Left cardiac atrium (tissue), 4 donors: ENCODE data around the gene EEPD1. TPM values are rescaled to one million over a fixed set of nuclear protein-coding genes. Genes with fewer than 3 reads are reported as not detected.
"Not testable (repeated sequence)": the region's sequence is repeated elsewhere in the genome, so short reads cannot be mapped to it uniquely, and the experiment has no call there.

Experiments
- ATAC-seq, 2 donors: fragments of 200-7000 bp; cut with Tn5 transposase; one replicate each; pipeline ENCODE4 v1.9.1; 2020; ENCODE audit warnings: mild to moderate bottlenecking in 2 of 2, moderate library complexity in 2 of 2
- DNase-seq: peaks from one replicate; pipeline ENCODE4 v3.0.0-alpha.2; 2020
- intact Hi-C, 2 donors: fragments of 100-400 bp; cut with DNase I; formaldehyde crosslinking; loops; one replicate each; pipeline versions ENCODE4 v1.14.1 to v1.15.1; 2022 to 2023
- total RNA-seq, 2 donors: library from RNA; stranded (reverse); fragmentation: NEBNext Ultra II Directional; extraction: Animal tissue kit (Norgen Biotek cat#: 25700); gene quantifications; one replicate each; pipeline ENCODE4 v1.2.1, GENCODE V29; 2021
- donor health status: DM: no; HTN: yes; CAD: no.
- donor health status: DM: no; HTN: yes; CAD: no; lungs with severe emphysema.
- donor health status: DM: yes; HTN: yes; CAD: no.
- donor health status: Dilated cardiomyopathy.

Gene EEPD1
- total RNA-seq, 2 donors from 2014 or later, result 5.2 to 10.8 TPM

DNA sequence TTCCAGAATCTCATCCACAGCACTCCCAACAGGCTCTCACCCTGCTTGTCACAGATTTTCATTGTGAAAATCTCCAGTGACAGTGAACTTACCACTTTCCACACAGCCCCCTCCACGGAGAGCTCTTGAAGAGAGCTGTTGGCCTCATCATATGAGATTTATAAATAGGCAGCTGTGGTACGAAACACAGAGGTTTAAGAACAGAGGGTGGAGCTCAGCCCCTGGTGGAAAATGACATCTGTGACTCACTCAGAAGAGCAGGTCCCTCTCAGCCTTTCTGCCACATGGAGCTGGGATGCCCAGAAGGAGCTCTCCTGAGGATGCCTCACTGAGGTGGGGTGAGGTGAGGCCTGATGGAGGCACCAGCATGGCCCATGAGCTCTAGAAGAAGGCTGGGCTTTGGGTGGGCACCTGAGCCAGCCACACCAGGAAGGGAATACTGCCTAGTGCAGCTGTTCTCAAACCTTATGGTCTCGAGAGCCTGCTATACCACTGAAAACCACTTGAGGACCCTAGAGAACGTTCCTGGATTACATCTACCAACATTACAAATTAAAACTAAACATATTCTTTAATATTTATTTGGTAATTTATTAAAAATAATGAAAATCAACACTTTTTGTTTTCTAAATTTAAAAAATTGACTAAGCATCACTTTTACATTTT, 25.8 kb upstream of the EEPD1 start:
- intact Hi-C loops, result no loop called here
- DNase-seq, result no peak
- peak; percentile 21 to 48 for ATAC-seq

DNA sequence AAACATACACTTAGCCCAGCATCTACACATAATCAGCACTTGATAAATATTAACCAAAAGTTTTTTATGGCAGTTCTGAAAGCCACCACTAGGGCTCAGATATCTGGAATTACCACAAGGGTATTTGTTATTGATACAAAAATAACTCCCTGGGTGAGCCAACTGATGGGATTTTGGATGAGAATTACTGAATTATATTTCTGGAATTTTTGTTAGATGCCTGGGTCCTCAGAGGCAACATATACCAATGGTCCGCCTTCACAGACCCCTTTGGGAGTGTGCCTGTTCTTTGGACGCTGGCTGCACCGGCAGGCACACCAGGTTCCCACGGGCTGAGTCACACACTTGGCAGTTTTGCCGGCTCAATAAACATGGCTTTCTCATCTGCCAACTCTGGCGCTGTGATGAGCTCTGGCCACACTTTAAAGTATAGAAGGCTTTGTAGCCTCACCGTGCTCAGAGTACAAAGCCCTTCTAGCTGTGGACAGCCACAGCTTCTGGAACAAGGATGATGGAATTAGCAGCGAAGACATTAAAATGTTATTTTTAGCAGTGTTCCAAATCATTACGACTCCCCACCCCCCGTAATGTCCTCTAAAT, 24.5 kb upstream of the EEPD1 start:
- intact Hi-C loops, result no loop called here
- DNase-seq, result peak; percentile 88
- peak; percentile 92 to 94 for ATAC-seq

DNA sequence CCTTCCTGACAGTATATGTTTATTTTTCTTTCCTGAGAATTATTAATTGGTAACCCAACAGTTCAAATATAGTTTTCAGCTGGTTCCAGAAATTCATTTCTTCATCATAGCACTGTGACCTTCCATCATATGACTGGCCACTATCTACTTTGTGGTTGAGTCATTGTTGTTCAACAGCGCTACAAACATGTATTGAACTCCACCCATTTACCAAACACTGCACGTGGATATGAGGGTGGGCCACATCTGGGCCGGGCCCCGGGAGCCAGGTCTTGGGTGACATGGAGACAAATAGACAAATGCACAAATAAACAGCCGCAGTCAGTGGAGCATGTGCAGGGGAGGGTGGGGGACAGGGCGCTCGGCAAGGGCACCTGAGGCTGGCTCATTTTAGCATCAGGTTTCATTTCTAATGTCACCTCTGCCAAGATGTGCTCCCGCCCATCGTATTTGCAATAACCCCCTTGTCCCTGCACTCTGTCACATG, 24.0 kb upstream of the EEPD1 start:
- ATAC-seq (peak; percentile 28 to 70), DNase-seq (peak; percentile 31)
- intact Hi-C loops, result no loop called here

DNA sequence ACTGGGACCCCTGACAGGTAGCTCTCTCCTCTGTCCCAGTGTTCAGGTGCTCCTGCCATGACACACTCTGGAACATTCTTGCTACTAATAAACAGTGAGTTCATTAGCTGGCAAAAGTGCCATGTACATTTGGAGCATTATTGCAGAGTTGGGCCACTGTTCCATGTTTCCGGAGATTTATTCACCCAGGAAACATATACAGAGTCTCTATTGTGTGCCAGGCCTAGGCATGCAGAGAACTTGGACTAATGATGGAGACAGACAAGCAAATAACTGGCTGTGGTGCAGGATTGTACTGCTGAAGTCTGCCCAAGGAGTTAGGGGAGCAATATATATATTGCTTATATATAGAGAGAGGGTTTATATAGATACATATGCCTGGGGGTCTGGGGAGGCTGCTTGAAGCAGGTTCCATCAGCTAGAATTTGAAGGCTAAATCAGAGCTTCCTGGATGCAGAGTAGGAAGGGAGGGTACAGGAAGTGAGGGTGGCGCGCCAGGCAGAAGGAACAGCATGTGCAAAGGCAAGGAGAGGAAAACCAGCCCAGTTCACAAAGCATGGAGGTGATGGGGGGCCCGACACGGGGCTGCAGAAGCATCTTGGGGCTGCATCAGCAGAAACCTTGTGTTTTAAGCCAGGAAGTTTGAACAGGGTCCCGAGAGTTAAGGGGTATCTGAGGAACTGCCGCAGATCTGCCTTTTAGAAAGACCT, 22.7 kb upstream of the EEPD1 start:
- no peak for ATAC-seq
- intact Hi-C loops, result no loop called here

DNA sequence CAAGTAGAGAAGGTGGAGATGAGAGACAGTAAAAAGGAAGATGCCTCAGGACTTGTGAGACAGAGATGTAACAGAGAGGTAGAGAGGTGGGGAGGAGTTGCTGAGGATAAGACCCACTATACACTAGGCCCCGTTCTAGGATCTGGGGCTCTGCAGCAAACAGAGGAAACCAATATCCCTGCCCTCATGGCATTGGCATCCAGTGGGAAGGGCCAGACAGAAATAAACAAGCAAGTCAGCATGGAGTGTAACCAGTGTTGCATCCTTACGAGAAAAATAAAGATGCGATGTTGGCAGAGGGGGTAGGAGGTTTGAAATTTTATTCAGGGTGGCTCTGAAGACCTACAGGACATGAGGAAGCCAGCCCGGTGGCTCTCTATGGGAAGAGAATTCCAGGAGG, 22.0 kb upstream of the EEPD1 start:
- DNase-seq (no peak), ATAC-seq (no peak)
- intact Hi-C loops, result no loop called here

More for the DNA sequence above, 22.7 kb upstream of the EEPD1 start:
- DNase-seq, result no peak

DNA sequence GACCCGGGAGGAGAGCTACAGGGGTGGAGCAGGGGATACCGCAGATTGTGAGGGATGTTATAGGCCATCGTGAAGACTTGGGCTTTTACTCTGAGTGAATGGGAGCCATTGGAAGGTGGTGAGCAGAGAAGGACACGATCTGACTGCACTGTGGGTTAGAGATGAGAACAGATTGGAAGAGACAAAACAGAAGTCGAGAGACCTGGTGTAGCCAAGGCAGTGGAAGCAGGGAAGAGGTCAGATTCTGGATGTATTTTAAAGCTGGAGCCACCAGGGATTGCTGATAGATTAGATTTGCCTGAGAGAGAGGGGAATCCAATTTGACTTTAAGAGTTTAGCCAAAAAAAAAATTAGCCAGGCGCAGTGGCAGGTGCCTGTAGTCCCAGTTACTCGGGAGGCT, 21.6 kb upstream of the EEPD1 start:
- intact Hi-C loops, result no loop called here
- DNase-seq (no peak), ATAC-seq (no peak)

DNA sequence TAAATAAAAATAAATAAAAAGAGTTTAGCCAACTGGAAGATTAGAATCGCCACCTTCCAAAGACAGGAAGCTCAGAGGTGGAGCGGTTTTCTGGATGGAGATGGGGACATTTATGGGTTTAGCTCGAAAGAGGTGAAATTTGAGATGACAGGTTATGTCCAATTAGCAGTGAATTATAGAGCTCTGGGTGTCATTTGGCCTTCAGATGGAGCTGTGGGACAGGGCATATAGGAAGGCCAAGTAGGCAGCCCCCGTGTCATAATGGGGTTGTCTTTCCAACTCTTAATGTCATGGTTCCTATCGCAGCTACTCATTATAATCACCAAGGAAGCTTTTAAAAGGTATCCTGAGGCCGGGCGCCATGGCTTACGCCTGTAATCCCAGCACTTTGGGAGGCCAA, 21.0 kb upstream of the EEPD1 start:
- ATAC-seq (no peak), DNase-seq (no peak)
- intact Hi-C loops, result no loop called here

DNA sequence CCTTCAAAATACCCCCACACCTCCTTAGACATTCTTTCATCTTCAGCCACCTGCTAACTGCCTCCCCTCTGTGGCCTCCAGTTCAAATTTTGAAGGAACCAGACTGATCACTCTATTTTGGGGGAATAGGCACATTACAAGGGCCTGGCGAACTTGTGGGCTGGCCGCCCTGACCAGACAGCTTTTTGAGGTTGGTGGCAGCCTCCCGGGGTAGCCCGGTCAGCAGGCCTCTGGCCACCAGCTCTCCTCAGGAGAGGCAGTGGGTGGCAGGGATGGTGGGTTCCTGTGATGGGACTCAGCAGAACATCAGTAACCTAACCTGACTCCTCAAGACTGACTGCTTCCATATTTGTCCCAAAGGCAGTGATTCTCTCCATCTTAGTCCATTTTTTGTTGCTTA, 17.4 kb upstream of the EEPD1 start:
- intact Hi-C loops, result no loop called here
- ATAC-seq (no peak), DNase-seq (no peak)

DNA sequence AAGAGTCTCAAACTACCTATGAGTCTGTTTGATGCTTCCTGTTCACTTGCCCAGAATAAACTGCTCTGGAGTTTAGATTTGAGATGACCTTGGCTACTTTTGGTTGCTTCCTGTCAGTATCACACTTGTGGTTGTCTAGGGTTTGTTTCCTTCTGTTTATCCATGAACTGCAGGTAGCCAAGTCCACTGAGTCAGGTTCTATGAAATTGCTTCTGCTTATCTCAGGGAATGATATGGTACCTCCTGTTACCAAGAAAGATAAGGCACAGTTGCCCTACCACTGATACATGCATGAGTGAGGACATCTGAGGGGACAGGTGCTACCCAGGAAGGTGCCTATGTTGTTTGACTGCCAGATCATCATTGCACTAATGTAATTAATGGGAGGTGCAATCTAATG, 15.8 kb upstream of the EEPD1 start:
- DNase-seq (no peak), ATAC-seq (peak in 1 of 2 donors; percentile 38)
- intact Hi-C loops, result no loop called here

DNA sequence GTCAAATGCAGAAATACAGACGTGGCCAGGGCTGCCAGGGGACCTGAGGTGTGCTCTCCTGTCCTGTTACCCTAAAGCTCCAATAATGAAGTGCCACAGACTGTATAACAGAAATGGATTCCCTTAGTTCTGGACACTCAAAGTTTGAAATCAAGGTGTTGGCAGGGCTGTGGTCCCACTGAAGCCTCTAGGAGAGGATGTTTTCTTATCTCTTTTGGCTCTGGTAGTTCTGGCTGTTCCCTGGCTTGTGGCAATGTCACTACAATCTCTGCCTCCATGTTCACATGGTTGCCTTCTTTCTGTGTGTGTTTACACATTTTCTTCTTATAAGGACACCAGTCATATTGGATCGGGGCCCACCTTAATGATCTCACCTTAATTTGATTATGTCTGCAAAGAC, 15.3 kb upstream of the EEPD1 start:
- no peak for DNase-seq
- intact Hi-C loops, result no loop called here
- ATAC-seq, result peak; percentile 34 to 38

DNA sequence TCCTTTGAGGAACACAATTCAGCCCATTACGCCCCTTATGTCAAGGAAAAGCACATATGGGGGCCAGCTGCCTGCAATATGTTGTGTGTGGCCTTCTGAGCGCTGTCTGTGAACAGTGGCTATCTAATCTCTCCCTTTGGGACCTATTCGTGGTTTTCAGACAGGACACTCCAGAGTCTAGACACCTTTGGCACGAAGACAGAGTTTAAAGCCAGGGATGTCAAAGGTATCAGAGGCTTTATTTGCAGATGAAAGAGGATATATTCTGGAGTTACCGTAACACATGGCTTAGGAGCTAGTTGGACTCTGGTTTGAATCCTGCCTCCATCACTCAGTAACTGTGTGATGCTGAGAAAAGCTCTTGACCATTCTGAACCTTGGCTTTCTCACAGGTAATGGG, 14.8 kb upstream of the EEPD1 start:
- intact Hi-C loops, result no loop called here
- ATAC-seq, result no peak
- DNase-seq, result no peak

DNA sequence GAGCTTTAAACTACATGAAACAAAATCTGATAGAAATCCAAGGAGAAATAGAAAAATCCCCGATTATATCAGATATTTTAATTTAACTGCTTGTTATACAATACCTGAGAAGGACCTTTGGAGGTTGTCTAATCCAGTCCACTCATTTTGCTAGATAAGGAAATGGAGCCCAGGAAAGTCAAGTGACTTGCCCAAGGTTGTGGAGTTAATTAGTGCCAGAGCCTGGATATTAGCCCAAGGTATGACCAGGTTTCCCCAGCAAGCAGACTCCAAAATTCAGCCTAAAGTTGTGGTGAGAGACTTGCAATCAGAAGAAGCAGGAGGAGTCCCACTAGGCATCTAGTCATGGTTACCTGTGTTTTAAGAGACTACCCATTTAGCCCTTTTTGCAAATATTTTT, 11.7 kb upstream of the EEPD1 start:
- no peak for DNase-seq
- intact Hi-C loops, result no loop called here
- ATAC-seq, result no peak

DNA sequence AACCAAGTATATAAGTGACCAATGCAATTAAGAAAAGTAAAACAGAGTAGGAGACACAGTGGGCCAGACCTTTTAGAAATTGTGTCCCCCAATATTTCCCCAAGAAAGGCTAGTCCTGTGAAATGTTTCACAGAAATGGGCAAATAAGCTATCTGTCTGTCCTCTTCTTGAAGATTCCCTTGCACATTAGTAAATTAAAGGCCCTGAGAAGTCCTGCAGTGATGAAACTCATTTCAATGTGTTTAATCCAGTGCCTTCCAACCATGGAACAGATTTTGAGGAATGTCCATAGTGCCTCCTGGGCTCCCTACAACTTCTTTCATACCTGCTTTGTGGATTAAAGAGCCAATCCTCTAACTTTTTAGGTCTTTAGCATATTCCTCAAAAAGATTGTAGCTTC, 11.2 kb upstream of the EEPD1 start:
- DNase-seq (no peak), ATAC-seq (no peak)
- intact Hi-C loops, result no loop called here

DNA sequence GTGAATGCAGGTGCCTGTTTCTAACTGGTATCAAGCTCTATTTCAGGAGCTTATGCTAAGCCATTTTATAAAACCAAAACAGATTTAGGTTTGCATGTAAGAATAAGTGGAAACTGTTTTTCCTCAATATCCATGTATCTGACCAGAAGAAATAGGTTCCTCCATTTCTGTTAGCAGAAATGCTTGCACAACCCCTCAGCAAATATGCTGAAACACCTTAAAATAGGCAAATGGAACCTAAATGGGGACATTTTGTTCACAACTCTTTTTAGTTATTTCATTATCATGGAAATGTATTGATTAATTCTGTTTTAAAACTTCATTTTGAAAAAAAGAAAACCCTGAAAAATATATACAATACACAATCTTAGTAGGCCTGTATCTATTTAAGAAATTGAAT, 8.9 kb upstream of the EEPD1 start:
- intact Hi-C loops, result no loop called here
- ATAC-seq, result no peak

DNA sequence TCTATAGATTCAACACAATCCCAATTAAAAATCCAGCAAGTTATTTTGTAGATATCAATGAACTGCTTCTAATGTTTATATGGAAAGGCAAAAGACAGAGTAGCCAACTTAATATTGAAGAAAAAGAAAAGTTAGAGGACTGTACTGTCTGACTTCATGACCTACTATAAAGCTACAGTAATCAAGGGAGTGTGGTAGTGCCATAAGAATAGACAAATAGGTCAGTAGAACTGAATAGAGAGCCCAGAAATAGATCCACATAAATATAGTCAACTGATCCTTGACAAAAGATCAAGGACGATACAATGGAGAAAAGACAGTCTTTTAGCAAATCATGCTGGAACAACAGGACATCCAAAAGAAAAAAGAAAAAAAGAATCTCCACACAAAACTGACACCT, 7.4 kb upstream of the EEPD1 start:
- DNase-seq (no peak), ATAC-seq (no peak)
- intact Hi-C loops, result no loop called here

More for the DNA sequence above, 8.9 kb upstream of the EEPD1 start:
- DNase-seq, result no peak

DNA sequence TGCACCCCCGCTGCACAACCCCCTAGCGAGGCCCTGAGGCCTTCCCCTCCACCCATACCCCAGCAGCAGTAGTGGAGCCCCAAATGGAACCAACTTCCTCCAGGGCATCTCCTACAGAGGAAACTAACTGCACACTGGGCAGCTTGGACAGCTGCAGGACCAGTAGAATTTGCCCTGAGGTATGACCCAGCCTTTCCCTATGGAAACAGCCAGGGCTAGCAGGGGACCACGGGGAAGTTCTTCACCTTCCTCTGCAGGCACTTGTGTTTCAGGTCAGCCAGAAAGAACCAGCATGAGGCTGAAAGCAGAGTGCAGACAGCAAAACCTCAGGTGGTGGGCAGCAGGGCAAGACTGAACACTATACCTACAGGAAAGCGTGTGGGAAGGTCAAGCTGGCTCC, 5.7 kb upstream of the EEPD1 start:
- intact Hi-C loops, result no loop called here
- DNase-seq, result no peak

DNA sequence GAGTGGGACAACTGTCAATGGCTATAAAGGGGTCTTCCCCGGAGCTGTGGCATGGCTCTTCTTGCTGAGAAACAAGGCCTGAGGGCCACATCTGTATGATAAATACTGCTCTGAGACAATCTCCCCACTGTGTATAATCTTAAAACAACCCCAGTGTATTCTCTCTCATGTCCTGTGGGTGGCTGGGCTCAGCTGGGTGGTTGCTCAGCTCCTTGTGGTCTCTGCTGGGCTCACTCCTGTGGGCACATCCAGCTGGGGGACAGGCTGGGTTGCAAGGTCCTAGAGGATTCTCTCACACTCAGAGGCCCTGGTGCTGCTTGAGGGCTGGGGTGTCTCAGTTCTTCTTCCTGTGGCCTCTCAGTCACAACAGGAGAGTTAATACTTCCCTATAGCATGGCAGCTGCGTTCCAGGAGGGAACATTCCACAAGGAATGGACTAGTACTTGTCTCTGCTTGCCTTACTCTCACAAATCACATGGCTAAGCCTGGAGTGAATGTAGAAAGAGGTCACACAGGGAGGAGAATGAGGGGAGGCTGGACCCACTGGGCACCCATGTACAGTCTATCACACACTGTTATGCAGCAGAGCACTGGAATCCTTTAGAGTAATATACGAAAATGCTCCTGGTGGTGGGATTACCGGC, 4.5 kb upstream of the EEPD1 start:
- intact Hi-C loops, result no loop called here
- DNase-seq, result no peak
- ATAC-seq, result no peak

More for the DNA sequence above, 5.7 kb upstream of the EEPD1 start:
- no peak for ATAC-seq

DNA sequence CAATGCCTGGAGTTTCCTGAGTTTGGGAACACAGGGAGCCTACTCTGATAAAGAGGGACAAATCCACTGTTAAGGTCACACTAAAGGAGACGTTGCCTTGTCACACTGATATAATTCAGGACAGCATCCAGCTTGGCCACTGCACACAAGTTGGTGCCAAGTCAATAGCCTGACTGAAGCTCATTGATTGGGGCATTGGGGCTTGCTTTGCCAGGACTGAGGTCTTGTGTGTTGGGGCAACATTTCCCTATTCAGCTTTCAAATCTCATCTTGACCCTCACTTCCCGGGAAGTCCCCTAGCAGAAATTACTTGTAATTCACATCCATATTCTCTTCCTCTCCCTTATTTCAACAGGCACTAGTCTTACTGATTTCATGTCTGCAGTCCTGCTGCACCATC, 3.8 kb upstream of the EEPD1 start:
- intact Hi-C loops, DNase-seq: not testable (repeated sequence)

DNA sequence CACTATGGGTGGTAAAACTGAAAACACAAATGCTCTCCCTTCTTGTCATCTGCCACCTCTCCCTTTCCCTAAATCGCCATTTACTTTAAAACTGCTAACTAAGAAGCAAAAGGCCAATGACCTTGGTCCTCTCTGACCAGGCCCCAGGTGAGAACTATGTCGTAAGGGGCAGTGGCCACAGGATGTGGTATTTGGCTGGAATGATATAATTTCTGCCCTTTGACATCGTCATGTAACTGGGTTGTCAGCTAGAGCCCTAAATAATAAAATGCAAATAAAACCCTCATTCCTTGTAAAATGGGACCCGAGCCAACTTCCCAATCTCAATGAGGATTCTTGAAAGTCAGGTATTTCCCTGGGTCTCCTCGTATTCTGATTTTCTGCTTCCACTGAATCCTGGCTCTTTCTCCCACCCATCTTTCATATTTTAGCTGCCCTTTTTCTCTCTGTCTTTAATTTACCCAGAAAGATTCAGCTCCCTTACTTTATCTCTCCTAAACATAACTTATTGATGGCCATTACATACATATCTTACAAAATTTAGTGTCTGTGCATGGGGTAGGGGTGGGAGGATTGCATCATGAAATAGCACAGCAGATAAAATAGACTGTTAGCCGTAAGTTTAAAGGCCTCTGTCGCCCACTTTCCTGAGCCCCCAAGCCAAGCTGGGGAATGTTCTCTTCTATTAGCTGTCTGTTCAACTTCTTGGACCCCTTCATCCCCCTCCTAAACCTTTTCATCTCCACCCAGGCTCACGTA, 3.2 kb upstream of the EEPD1 start:
- DNase-seq (no peak), ATAC-seq (no peak)
- intact Hi-C loops, result loop anchor here in 1 of 2 donors (10.0 kb wide), 2 partner anchors 115 to 135 kb away; no protein-coding TSS in a partner anchor

More for the DNA sequence above, 3.8 kb upstream of the EEPD1 start:
- ATAC-seq, result not testable (repeated sequence)
